HG03439 (cell line): ENCODE results near the gene SPANXC.
"Not testable (repeated sequence)": the region's sequence is repeated elsewhere in the genome, so short reads cannot be mapped to it uniquely, and the experiment has no call there.

Experiments
- ATAC-seq: cut with Tn5 transposase; IDR thresholded peaks from one replicate; pipeline ENCODE4 v1.9.1; 2021; ENCODE audit warnings: mild to moderate bottlenecking, moderate library complexity; ENCODE audit not compliant: unreplicated experiment

The SPANXC gene

GRCh38 chrX:141242417-141242816, at the start of gene SPANXC:
SPANXC (minus strand) TSS chrX:141242517; CDS start chrX:141242457, 60 bp downstream.
- ATAC-seq: not testable (repeated sequence)

- no peak for ATAC-seq
Observed at GRCh38 chrX:141279476-141279875, 37.2 kb upstream of the SPANXC start.

- no peak for ATAC-seq
Observed at GRCh38 chrX:141278306-141278705, 36.0 kb upstream of the SPANXC start.

- ATAC-seq: no peak
Observed at GRCh38 chrX:141258080-141258479, 15.8 kb upstream of the SPANXC start.

- ATAC-seq: no peak
Observed at GRCh38 chrX:141221611-141222010, 20.7 kb downstream of the SPANXC start.

GRCh38 chrX:141220342-141221008, 21.8 kb downstream of the SPANXC start:
- ATAC-seq: no peak

GRCh38 chrX:141214196-141214595, 28.1 kb downstream of the SPANXC start:
- no peak for ATAC-seq

GRCh38 chrX:141201962-141202361, 40.4 kb downstream of the SPANXC start:
- no peak for ATAC-seq
